ENCODE results near the gene PPP2CA. TPM values are rescaled to one million over a fixed set of nuclear protein-coding genes. Genes with fewer than 3 reads are reported as not detected.

Gene PPP2CA
- total and polyA plus RNA-seq, 2 of the 8 experiments (the other 6 are each of a cell fraction or from before 2014, with no cell fraction given) = 75.0 to 205 TPM

DNA sequence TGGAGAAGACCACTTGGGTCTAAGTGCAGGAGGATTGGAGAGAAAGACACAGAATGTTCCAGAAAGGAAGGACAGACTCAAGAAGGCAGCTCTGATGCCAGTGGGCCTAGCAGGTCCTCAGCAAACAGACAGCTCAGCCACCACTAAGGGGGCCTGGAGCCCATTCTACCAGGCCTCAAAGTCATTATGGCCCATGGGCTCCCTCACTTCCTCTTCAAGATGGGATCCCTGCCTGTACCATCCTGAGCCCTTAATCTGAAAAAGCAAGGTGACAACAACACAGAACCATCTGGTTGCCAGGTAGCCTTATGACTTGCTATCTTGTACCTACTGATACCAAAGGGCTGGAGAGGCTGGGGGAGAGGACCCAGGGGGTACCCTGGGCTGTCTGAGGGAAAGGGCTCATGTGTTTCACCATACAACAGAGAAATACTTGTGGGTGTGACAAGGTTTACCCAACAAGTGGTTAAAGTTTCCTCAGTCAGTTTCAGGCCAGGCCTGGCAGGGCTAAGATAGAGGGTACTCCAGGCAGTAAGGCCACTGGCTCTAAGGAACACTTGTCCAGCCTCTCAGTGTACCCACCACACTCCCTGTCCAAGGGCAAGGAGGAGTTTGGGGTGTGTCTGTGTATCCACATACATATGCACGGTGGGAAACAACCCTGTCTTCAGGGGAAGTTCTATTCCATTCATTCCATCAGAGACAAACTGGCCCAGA lies 80.7 kb downstream of the PPP2CA start:
- Histone ChIP-seq H3K23ac (ENCODE audit: insufficient read length) (no peak overlapping the region), H2BK20ac (ENCODE audit: low read length) (no peak overlapping the region), H2BK5ac (ENCODE audit: low read depth, low read length) (no peak overlapping the region), H3K27ac (ENCODE audit: low read depth, low read length) (no peak overlapping the region), H3K4me2 (ENCODE audit: insufficient read depth in 1 of 2, low read depth in 2 of 2, low read length in 2 of 2) (no peak overlapping the region), H3K27me3 (replicated peaks in 1 of 4; ENCODE audit: control insufficient read depth in 3 of 4, extremely low read depth in 1 of 4, insufficient read depth in 3 of 4, low read length in 3 of 4) (no peaks in the 10 kb centered on the region), H3K4ac (replicated peaks; ENCODE audit: insufficient read length, low read depth, low read length) (no peak overlapping the region), H2BK120ac (replicated peaks; ENCODE audit: low read depth, low read length) (no peak overlapping the region), H2BK12ac (ENCODE audit: low read depth, low read length) (no peak overlapping the region), H4K91ac (replicated peaks; ENCODE audit: insufficient read length, low read length) (no peak overlapping the region), H3K79me2 (ENCODE audit: control insufficient read depth in 1 of 2, insufficient read depth in 2 of 2, low read length in 2 of 2) (0 out of 4 replicates have a peak, but pooled peaks cover 0 to 3% of the 10 kb centered on the region in 2 experiments), H3K79me1 (ENCODE audit: low read depth, low read length) (peaks cover 5% of the 10 kb centered on the region), H3K14ac (ENCODE audit: insufficient read length) (no peak overlapping the region), H3K56ac (replicated peaks; ENCODE audit: insufficient read length, low read depth, low read length) (no peak overlapping the region), H3K9me3 (ENCODE audit: insufficient read depth in 2 of 2, low read depth in 1 of 2, low read length in 1 of 2) (no peaks in the 10 kb centered on the region), H2AFZ (ENCODE audit: low read length) (no peak overlapping the region), H4K20me1 (replicated peaks in 1 of 2; ENCODE audit: control insufficient read depth in 1 of 2, insufficient read depth in 2 of 2, low read length in 2 of 2) (peaks cover 14 to 40% of the 10 kb centered on the region in 2 experiments), H3K4me1 (replicated peaks in 1 of 4; ENCODE audit: control insufficient read depth in 3 of 4, insufficient read depth in 4 of 4, low read length in 3 of 4) (no peaks in the 10 kb centered on the region; a peak in 2 of 7 replicates), H4K8ac (ENCODE audit: extremely low read depth, insufficient read depth, low read length) (no peak overlapping the region), H2AK5ac (ENCODE audit: low read depth, low read length) (no peak overlapping the region), H3K23me2 (ENCODE audit: low read depth, low read length) (no peaks in the 10 kb centered on the region), H3K4me3 (ENCODE audit: extremely low read depth in 1 of 4, insufficient read depth in 2 of 4, low read depth in 3 of 4, low read length in 4 of 4) (no peak overlapping the region), H3K18ac (ENCODE audit: extremely low read depth, low read length) (no peak overlapping the region), H2BK15ac (ENCODE audit: low read length) (no peak overlapping the region), H3K36me3 (ENCODE audit: control insufficient read depth in 2 of 4, insufficient read depth in 4 of 4, low read length in 3 of 4) (peaks cover 6 to 25% (median 21%) of the 10 kb centered on the region in 4 experiments; a peak in 6 of 8 replicates), H4K5ac (ENCODE audit: insufficient read length, low read depth, low read length) (no peak overlapping the region), H3K9ac (replicated peaks in 1 of 4; ENCODE audit: extremely low read depth in 1 of 4, low read depth in 3 of 4, low read length in 3 of 4) (no peak overlapping the region)
- ChIA-PET POLR2A (ENCODE audit: partially characterized antibody) (interaction anchor here (1.0 to 3.4 kb wide), 3 partner anchors 32 to 103 kb away, joined by 3 to 18 read pairs (median 4); partner anchors contain the start of gene SKP1), CTCF (ENCODE audit: partially characterized antibody) (interaction anchor here (0.6 to 24.3 kb wide), 23 partner anchors 7 to 216 kb away, joined by 3 to 629 read pairs (median 4); no protein-coding TSS in a partner anchor)
- DNase-seq (ENCODE audit: low read depth in 1 of 2, low spot score in 2 of 2) (no peak), FAIRE-seq (no peak)
- WGBS, 2 experiments (ENCODE audit: extremely low coverage in 1 of 2, insufficient coverage in 1 of 2, insufficient read length in 1 of 2, insufficient replicate concordance in 2 of 2, low coverage in 1 of 2, low lambda C conversion rate in 2 of 2, missing lambda C conversion rate in 1 of 2) = 73% methylated on average over 1 of the region's 1 CpG; no CpG with 5 or more reads in 1 of the 2 experiments
- no peak for TF ChIP-seq TBP (IDR thresholded peaks at IDR 0.05; ENCODE audit: low read depth, low read length)
- TF ChIP-seq, protein P1, sequence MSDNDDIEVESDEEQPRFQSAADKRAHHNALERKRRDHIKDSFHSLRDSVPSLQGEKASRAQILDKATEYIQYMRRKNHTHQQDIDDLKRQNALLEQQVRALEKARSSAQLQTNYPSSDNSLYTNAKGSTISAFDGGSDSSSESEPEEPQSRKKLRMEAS (IDR thresholded peaks at IDR 0.05) = no peak
